GM12878 (cell line): ENCODE results near the gene MSRB1.

Experiments used
- EZH2 ChIP-seq: IDR thresholded peaks from 2 replicates; pipeline ENCODE4 v1.6.1; 2012; ENCODE audit warnings: low read depth, mild to moderate bottlenecking, control low read depth, inconsistent platforms, low read length, borderline replicate concordance; ENCODE audit not compliant: control insufficient read depth
- REST ChIP-seq: IDR thresholded peaks from 2 replicates; pipeline ENCODE4 v1.6.1; 2012; ENCODE audit warnings: mild to moderate bottlenecking, low read depth, low read length
- TBL1XR1 ChIP-seq: IDR thresholded peaks from 2 replicates; pipeline ENCODE4 v1.6.1; 2012; ENCODE audit warnings: low read depth, low read length, improper control_type of control experiment

- TF ChIP-seq REST (no peak), EZH2 (no peak), TBL1XR1 (no peak)
These were observed 36.7 kb downstream of the MSRB1 start for GRCh38 chr16:1906055-1906845.
